Measurements from ENCODE around the gene NAV2.
A peak's percentile ranks its signal among the peaks of the same experiment; 100 is the strongest.

Gene NAV2

GRCh38 chr11:20154381-20154780 is 441.7 kb downstream of the NAV2 start:
- no peak for DNase-seq

GRCh38 chr11:20155683-20156279 is 443.1 kb downstream of the NAV2 start:
- DNase-seq: no peak

GRCh38 chr11:20156280-20156875 is 443.7 kb downstream of the NAV2 start:
- peak; percentile 34 for DNase-seq

- peak; percentile 13 for DNase-seq
Measured at GRCh38 chr11:20156876-20157613, 444.4 kb downstream of the NAV2 start.

- DNase-seq: no peak
Measured at GRCh38 chr11:20157728-20158127, 445.1 kb downstream of the NAV2 start.

GRCh38 chr11:20158597-20159257 is 446.1 kb downstream of the NAV2 start:
- no peak for DNase-seq

- DNase-seq: no peak
Measured at GRCh38 chr11:20159466-20160381, 447.1 kb downstream of the NAV2 start.

- no peak for DNase-seq
Measured at GRCh38 chr11:20160425-20161229, 448.0 kb downstream of the NAV2 start, which contains the start of gene DBX1. DBX1 (minus strand) TSS chr11:20160475; CDS start chr11:20160324, 151 bp downstream.

GRCh38 chr11:20161230-20161918 is 448.7 kb downstream of the NAV2 start:
- no peak for DNase-seq

- DNase-seq: no peak
Measured at GRCh38 chr11:20161923-20162744, 449.5 kb downstream of the NAV2 start.

- no peak for DNase-seq
Measured at GRCh38 chr11:20162824-20163782, 450.5 kb downstream of the NAV2 start.

- no peak for DNase-seq
Measured at GRCh38 chr11:20163783-20164481, 451.3 kb downstream of the NAV2 start.

Data from activated gamma-delta T cell treated with Interleukin-2 at 50 U/mL for 16 hours (primary cell).